Fibroblast of the conjunctiva (primary cell): ENCODE measurements around the gene HBA1.
A peak's percentile ranks its signal among the peaks of the same experiment; 100 is the strongest.
"Not testable (repeated sequence)": the region's sequence is repeated elsewhere in the genome, so short reads cannot be mapped to it uniquely, and the experiment has no call there.

ENCODE experiments used
- DNase-seq: peaks from one replicate; pipeline ENCODE4 v3.0.0-alpha.2; 2010; ENCODE audit warnings: low read depth

The HBA1 gene

GRCh38 chr16:175011-175949 lies 1.2 kb upstream of the HBA1 start:
- DNase-seq = no peak

GRCh38 chr16:176006-176405 lies 474 bp upstream of the HBA1 start:
- DNase-seq = not testable (repeated sequence)

GRCh38 chr16:177394-177822 lies 928 bp downstream of the HBA1 start:
- no peak for DNase-seq

- DNase-seq = no peak
Observed at GRCh38 chr16:177981-178667, 1.6 kb downstream of the HBA1 start.

GRCh38 chr16:178668-179015 lies 2.2 kb downstream of the HBA1 start:
- no peak for DNase-seq

GRCh38 chr16:179211-180092 lies 3.0 kb downstream of the HBA1 start:
- no peak for DNase-seq

GRCh38 chr16:180101-180675 lies 3.7 kb downstream of the HBA1 start, which contains the start of gene HBQ1:
Gene HBQ1 (plus strand): TSS chr16:180459. CDS start chr16:180487, 28 bp downstream.
- no peak for DNase-seq

GRCh38 chr16:180681-181564 lies 4.4 kb downstream of the HBA1 start:
- DNase-seq = peak; percentile 16

GRCh38 chr16:181565-182021 lies 5.1 kb downstream of the HBA1 start:
- no peak for DNase-seq

- no peak for DNase-seq
Observed at GRCh38 chr16:183005-183404, 6.5 kb downstream of the HBA1 start.

GRCh38 chr16:185213-185612 lies 8.7 kb downstream of the HBA1 start:
- DNase-seq = no peak

GRCh38 chr16:185691-186090 lies 9.2 kb downstream of the HBA1 start:
- no peak for DNase-seq

- no peak for DNase-seq
Observed at GRCh38 chr16:187330-187729, 10.8 kb downstream of the HBA1 start.

- DNase-seq = no peak
Observed at GRCh38 chr16:188674-189073, 12.2 kb downstream of the HBA1 start.

GRCh38 chr16:189604-190186 lies 13.2 kb downstream of the HBA1 start:
- DNase-seq = no peak

- no peak for DNase-seq
Observed at GRCh38 chr16:191831-192230, 15.4 kb downstream of the HBA1 start.

- DNase-seq = no peak
Observed at GRCh38 chr16:192686-193085, 16.2 kb downstream of the HBA1 start.

GRCh38 chr16:193441-193840 lies 17.0 kb downstream of the HBA1 start:
- no peak for DNase-seq

GRCh38 chr16:194516-194915 lies 18.0 kb downstream of the HBA1 start:
- DNase-seq = no peak

GRCh38 chr16:200388-200787 lies 23.9 kb downstream of the HBA1 start:
- DNase-seq = no peak
